HG02938 (cell line): ENCODE results near the gene WNT6.

ENCODE experiments used
- ATAC-seq: cut with Tn5 transposase; IDR thresholded peaks from one replicate; pipeline ENCODE4 v1.9.1; 2021; ENCODE audit warnings: mild to moderate bottlenecking, moderate library complexity; ENCODE audit not compliant: unreplicated experiment

The WNT6 gene

DNA sequence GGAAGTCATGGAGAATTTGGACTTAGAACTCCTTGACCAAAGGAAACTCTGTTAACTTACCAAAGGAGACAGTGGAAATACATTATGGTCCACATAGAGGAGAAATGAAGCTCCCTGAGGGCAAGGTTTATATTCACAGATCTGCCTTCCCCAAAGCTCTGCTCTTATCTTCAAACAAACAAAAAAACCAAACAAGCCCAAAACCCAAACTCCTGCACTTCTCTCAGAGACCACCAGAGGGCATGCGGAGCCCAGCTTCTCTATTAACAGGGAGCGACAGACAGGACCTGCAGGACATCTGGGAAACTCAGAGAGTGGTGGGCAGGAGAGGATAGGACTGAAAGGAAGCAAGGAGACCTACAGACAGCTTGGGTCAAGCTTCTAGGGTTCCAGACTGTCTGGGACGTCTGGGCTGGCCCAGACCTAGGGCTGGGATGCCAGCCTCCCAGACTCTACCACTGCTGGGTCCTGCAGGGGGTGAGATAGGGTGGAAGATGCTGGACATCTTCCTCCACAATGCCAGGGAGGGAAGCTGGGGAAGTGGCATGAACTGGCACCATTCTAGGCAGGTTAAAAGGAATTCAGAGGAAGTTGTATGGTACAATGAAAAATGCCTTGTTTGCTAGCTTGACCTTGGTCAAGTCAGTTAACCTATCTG is 17.1 kb downstream of the WNT6 start:
- no peak for ATAC-seq

DNA sequence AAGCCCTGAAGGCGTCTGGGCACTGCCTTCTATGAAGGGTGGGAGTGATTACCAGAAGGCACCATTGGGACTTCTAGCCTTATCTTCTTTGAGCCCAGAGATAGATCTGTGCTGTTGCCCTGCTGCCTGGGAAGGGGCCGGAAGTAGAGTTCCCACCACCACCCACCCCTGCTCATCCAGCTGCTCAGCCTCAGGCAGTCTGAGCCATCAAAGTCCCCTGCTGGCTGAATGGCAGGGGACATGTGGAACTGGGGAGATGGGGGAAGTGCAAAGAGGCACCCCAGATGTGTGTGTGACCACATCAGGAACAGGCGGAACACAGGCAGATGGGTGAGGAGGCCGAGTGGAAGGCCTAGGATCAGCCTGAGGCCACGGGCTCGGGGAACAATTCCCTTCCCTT is 17.7 kb downstream of the WNT6 start:
- no peak for ATAC-seq

DNA sequence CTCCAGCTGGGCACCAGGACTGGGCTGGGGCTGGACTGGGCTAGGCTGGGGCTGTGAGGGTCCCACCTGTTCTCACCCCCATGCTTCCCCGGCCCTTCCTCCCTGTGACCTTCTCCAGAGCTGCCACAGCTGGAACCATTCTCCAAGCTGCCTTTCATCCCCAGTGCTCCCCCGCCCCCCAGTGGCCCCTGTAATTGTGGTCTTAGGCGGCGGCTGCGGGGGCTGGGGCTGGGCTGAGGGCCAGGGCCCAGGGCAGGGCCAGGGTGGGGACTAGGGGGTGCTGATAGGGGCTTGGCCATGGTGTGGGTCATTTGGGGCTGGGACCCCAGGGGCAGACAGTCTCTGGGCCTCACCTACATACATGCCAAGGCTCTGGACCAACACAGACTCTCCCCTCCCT is 18.3 kb downstream of the WNT6 start:
- no peak for ATAC-seq

DNA sequence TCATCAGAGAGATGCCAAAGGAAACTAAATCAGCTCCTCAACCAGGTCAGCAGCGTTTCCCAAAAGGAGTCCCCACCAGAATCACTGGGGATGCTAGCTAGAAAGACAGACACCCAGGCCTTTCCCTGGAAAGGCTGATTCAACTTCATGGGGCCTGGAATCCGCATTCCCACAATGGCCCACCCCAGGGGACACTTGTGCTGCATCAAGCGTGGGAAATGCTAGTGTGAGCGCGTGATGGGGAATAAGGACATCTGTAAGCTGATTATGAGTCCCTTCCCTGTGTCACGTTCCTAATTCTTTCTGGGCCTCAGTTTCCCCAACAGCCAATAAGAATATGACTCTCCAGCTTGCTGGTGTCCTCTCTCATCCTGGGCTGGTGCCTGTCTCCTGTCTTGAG is 18.9 kb downstream of the WNT6 start:
- no peak for ATAC-seq

DNA sequence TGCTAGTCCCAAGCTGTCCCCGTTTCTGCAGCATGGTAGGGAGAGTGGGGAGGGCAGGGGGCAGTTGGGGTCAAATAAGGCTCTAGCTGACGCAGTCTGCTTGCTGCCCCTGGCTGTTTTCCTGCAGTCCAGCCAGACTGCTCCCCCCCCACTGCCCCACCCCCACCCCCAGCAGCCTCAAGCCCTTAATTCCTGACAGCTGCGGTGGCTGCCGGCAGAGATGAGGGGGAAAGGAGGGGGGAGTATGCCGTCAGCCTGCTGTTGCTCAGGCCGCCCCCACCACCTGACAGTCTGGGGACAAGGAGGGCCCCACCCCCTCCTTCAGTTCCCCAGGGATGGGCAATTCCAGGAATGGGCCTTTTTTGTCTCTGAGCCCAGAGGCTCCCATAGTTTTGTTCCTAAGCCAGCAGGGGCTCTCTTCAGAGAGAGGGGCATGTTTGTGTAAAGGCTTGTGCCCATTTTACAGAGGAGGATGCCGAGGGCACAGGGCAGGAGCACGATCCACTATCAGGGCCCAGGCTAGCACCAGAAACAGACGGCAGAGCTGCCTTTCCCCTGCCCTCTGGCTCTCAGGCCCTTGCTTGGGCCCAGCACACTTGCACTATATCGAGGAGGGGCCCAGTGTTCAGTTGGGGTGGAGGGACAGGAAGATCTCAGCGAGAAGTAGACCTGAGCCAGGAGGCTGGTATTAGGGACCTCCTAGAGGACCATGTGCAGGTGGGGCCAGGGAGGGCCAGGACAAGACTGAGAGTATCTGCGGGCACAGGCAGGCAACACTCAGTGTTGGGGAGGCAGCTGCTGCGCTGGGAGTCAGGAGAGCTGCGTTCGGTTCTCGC is 19.5 kb downstream of the WNT6 start:
- ATAC-seq = no peak

DNA sequence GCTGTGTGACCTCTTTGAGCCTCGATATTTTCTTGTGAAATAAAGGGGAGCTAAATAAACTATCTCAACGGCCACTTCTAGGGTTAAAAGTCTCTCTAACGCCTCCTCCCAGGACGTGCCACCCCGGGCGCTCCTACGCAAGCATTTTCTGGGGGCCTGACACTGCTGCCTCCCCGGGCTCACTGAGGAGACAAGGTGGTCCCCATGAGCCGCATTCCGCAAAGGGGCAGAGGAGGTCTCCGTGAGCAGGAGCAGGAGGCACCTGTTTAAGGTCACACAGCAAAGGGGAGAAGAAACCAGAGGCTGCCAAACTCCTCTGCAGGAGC is 20.1 kb downstream of the WNT6 start:
- ATAC-seq = no peak

DNA sequence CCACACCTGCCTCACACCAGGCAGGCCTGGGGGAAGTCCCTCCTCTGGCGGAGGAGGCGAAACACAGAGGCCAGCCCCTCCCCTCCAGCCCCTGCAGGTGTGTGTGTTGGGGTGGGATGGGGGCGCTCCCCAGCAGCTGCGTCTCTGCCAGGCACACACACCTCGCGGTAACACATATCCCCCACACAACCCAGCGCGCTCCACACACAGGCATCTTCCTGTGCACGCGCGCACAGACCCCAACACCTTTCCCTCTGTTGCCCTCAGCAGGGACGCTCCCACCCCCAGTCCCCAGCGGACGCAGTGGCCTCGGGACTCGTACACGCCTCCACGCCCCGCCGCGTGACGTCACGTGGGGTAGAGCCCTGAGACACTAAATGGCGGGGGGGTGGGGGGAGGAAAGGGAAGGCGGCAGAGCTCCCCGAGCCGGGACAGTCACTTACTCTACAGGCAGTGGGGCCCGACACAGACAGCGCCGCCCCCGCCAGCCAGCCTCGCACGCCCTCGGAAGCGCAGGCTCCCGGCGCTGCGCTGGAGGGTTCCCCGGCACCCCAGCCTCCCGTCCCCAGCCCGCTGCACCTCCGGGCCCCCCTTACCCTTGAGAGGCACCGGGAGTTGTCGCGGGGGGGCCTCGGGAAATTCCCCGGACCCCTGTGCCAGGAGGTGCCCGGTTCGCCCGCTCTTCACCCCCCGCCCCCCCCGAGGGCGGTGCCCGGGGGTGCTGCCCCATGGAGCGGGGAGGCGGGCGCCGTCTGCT is 20.7 kb downstream of the WNT6 start, which contains the start of gene WNT10A:
Gene WNT10A (plus strand): TSS at position 751 of the 757 bp plus-strand sequence. CDS start 144 bp downstream, outside the sequence.
- peak; percentile 52 for ATAC-seq

DNA sequence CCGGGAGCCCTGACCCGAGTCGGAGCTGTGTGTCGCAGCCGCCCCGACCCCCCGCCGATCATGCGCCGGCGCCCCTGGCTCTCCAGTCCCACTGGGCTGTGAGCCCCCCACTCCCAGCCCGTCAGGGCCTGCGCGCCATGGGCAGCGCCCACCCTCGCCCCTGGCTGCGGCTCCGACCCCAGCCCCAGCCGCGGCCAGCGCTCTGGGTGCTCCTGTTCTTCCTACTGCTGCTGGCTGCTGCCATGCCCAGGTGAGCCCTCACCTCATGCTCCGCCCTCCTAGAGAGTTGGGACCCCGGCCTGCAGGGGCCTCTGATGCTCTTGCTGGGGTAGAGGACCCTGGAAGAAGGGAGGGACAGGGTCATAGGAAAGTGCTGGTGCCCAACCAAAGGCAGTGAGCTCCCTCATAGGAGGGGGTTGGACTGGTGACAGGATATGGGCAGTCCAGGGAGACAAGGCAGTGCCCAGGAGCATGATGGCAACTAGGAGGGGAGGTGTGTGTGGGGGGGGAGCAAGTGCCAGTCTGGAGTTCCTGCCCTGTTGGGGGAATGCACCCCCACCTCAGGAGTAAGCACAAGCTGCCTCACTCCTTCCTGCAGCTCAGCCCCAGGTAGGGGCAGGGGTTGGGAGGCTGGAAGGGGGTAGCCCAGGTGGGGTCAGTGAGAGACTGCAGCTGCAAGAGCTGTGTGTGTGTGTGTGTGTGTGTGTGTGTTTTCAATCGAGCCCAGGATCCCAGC is 21.4 kb downstream of the WNT6 start:
- ATAC-seq = no peak

DNA sequence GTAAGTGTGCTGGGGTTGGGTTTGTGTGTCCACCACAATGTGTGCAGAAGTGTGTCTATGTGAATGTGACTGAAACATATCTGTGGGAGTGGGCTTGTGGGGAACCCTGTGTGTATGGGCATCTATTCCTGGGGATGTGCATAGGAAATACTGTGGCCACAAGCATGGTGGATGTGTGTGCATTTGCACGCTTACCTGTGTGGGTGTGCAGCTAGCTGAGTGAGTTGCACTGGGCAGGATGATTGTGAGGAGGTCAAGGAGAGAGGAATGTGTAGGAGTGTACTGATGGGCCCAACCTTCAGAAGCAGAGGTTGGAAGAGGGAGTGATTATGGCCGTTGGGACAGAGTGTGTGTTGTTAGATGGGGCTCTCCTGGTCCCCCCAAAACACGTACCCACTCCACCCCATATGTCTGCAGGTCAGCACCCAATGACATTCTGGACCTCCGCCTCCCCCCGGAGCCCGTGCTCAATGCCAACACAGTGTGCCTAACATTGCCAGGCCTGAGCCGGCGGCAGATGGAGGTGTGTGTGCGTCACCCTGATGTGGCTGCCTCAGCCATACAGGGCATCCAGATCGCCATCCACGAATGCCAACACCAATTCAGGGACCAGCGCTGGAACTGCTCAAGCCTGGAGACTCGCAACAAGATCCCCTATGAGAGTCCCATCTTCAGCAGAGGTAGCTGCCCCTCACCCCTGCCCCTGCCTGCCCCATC is 22.3 kb downstream of the WNT6 start:
- no peak for ATAC-seq

DNA sequence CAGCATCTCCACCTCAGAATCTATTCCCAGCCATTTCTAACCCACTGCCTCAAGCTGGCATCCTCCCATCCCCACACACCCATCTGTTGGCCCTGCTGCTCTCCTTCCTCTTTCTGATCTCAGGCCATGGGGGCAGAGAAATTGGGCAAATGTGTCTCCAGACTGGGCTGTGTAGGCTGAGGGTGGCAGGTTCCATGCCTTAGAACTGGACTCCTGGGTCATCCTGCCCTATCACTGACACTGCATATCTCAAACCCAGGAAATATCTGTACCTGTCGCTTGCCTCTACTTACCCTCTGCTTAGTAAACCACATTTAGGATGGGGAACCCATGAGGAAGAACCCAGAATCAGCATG is 22.8 kb downstream of the WNT6 start:
- no peak for ATAC-seq

DNA sequence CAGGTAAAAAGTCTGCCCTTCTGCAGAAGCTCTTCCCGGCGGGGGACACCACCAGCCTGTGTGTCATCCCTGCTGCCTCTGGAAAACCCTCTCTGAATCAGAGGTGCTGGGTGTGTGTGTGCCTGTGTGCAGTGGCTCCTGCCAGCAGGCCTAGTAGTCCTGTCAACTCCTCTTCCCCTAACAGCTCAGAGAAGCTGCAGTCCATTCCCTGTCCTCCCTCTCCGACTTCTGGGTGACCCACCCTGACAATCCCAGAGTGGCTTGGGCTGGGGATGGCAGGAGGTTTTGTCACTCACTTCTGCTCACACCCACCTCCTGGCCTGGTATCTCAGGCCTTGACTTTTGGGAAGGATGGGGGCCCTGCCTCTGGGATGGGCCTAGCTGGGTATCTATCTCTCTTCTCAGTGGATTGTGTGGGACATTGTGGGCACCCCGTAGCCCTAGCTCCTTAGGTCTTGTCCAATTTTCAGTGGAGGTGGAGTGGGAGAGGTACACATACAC is 23.3 kb downstream of the WNT6 start:
- ATAC-seq = no peak

DNA sequence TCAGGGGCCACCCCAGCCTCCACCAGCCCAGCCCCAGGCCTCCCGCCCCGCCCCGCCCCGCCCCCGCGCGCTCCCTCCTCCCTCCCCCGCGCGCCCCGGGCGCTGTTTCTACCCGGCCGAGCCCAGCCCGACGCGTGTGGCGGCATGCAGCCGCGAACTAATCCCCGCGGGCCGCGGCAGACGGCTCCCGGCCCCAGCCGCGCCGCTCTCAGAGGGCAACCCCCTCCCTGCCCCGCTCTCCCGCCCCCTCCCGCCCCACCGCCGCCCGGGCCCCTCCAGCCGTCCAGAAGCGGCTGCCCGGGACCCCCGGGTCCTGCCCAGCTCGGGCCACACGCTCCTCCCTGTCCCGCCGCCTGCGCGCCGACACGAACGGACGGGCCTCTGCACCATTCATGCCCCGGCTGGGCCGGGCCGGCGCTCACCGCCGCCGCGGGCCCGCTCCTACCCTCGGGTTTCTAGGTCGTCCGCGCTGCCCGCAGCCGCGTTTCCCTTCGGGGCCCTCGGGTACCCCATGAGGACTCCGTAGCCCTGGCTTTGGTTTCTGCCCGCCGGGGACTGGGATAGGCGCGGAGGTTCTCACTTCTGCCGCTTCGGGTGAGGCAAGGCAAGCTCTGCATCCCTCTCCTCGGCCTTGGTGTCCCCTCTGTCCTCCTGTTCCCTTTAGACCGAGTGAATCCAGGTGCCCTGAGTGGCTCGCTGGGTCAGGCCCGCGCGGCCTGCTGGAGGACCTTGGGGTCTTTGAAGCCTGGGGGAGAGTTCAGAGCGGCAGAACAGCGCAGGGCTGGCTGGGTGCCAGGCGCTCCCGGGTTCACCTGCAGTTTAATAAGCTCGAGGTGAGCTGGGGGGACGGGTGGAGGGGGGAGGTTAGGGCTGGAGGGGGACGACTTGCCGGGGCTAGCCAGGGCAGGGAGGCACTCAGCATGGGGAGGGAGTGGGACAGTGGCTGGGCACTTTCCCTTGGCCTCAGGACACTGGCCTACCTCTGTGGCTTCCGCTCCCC is 24.2 kb downstream of the WNT6 start:
- no peak for ATAC-seq

DNA sequence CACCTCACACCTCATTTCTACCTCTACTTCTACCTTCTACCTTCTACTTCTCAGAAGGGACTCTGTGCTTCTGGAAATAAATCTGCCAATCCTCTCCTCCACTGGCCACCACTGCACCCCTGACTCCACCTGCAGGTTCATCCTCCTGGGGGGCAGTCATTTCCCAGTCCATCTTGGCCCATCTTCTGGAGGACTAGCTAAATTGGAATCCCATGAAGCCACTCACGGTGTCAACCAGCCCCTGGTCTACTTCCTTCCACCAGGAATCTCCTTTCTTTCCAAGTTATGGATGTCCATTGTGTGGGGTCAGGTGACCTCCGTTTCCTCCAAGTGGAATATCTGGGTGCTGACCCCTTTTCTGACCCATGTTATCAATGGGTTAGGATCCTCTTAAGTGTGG is 24.9 kb downstream of the WNT6 start:
- no peak for ATAC-seq

DNA sequence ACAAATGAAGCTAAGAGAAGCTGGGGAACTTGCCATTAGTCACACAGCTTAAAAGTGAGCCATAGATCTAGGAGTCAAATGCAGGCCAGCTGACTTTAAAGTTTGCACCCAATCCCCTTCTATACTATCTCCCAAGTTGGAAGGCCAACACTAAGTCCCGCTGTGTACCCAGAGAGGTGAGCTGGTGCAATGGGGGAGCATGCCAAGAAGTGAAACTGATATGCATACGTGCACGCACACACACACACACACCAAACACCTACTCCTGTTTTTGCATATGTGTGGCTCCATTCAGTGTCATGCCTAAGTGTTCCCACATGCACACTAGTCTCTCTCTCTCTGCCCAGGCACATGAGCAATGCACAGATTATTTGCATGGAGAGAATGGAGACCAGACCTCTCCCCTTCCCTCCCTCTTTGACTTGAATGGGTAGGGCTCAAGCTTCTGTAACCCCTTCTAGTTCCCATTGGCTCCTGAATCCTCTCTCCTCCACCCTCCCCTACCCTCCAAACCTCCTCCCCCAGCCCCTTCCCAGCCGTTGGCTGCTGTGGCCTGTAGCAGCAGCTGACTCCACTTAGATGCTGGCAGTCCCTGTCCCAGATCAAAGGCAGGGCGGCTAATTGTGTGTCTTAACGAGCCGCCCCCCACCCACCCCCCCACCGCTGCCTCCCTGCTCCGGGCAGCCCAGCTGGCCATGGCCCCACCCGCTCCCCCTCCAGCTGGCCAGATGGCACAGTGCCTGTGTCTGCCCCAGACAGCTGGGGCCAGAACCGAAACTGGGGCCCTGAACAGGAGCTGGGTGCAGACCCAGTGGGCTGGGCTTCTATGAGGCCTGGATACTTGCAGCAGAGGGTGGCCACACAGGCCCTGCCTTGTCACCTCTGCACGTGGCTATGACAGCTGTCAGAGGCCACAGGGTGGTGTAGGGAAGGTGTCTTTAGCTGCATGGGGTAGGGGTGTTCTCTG is 26.7 kb downstream of the WNT6 start:
- peak; percentile 51 for ATAC-seq

DNA sequence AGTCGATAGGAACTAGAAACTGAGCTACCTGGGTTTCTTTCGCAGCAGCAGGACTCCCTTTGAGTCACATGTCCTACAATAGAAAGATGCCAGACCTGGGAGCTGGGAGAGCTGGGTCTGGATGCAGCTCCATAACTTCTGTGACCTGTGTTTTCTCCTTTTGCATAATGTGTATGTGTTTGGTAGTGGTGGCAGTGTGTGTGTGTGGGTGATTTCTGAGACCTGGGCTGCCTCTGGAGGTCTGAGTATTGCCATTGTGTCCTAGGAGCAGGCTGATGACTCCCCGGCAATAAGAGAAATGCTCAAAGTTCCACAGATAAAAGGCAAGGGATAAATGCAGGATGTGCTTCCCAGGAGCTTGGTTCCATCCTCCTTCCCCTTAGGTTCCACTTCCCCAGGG is 27.5 kb downstream of the WNT6 start:
- no peak for ATAC-seq

DNA sequence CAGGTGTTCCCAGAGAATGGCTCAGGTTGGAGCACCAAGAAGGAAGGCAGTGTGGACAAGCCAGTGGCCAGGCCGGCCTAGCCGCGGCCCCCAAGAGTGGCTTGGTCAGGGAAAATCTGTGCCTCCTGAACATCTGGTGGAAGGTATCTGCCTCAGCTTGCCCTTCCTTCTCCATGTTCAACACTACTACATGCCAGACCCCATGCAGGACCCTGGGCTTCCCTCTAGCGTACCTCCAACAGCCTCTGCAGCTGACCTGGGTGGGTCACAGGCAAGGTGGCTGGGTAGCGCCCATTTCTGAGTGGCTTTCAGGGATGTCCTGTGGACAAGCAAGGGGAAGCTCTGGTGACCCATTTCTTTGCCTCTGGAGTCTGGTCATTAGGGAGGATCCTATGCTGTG is 28.7 kb downstream of the WNT6 start:
- no peak for ATAC-seq

DNA sequence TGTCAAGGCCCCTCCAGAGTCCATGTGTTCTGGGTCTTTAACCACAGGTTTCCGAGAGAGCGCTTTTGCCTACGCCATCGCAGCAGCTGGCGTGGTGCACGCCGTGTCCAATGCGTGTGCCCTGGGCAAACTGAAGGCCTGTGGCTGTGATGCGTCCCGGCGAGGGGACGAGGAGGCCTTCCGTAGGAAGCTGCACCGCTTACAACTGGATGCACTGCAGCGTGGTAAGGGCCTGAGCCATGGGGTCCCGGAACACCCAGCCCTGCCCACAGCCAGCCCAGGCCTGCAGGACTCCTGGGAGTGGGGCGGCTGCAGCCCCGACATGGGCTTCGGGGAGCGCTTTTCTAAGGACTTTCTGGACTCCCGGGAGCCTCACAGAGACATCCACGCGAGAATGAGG is 30.3 kb downstream of the WNT6 start:
- no peak for ATAC-seq

DNA sequence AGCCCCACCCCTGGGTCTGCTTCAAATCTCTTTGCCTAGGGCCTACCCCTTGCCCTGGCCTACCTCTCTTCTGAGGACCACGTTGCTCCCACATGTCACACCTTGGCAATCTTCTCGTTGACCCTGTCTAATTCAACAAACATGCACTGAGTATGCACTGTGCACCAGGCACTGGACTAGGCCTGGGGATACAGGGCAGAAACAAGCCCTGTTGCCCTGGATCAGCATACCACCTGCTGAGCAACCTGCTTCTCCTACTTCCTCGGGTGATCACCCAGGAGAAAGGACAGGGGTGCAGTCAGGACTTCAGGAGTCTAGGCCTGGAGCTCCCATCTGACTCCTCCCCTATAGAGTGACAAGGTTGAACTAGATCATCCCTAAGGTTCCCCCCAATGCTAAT is 30.8 kb downstream of the WNT6 start:
- ATAC-seq = no peak
